Epithelial cell of esophagus (primary cell): ENCODE data around the gene CSDE1.

ENCODE experiments used
- DNase-seq: peaks from one replicate; pipeline ENCODE4 v3.0.0; 2010; ENCODE audit warnings: low read depth
- H3K4me3 ChIP-seq: 2 replicates; pipeline ENCODE4 v1.5.1; 2011; ENCODE audit warnings: mild to moderate bottlenecking, low read length, control low read depth
- TF ChIP-seq, protein P1 (sequence below): IDR thresholded peaks from 2 replicates; pipeline ENCODE4 v1.5.1; 2011; ENCODE audit warnings: low read depth, mild to moderate bottlenecking, low read length, control low read depth, inconsistent platforms; ENCODE audit not compliant: insufficient read depth; ENCODE audit errors: missing control alignments

Gene CSDE1

GRCh38 chr1:114670083-114671010, 87.4 kb downstream of the CSDE1 start:
- TF ChIP-seq, protein P1, sequence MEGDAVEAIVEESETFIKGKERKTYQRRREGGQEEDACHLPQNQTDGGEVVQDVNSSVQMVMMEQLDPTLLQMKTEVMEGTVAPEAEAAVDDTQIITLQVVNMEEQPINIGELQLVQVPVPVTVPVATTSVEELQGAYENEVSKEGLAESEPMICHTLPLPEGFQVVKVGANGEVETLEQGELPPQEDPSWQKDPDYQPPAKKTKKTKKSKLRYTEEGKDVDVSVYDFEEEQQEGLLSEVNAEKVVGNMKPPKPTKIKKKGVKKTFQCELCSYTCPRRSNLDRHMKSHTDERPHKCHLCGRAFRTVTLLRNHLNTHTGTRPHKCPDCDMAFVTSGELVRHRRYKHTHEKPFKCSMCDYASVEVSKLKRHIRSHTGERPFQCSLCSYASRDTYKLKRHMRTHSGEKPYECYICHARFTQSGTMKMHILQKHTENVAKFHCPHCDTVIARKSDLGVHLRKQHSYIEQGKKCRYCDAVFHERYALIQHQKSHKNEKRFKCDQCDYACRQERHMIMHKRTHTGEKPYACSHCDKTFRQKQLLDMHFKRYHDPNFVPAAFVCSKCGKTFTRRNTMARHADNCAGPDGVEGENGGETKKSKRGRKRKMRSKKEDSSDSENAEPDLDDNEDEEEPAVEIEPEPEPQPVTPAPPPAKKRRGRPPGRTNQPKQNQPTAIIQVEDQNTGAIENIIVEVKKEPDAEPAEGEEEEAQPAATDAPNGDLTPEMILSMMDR: no peak
- DNase-seq: peak; percentile 100

DNA sequence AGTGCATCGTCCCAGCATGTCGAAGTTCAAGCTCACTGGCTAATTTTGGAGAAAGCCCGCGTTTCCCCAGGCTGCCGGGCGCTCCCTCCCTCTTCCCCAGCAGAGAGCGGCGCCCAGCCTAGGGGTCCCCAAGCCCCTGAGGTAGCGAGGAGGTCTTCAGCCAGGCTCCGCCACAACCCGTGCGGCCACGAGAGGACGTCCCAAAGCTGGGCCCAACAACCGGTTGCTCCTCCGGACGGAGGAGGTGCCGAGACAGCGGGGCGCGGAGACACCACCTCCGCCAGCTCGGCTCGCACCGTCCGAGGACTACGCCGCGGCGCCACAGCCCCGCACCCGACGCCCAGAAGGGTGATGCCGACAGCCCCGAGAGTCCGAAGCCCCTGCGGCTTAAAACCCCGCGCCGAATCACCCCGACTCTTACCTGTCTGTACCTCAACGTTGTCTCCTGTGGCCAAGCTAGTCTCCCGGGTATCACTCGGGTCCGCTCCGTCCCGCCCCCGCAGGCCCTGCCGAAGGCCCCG, 88.2 kb downstream of the CSDE1 start, which contains the start of gene DENND2C:
TSS of gene DENND2C (minus strand) at position 488 of the 521 bp plus-strand sequence. CDS start 44,065 bp downstream, outside the sequence.
- H3K4me3 ChIP-seq: peak within 1 kb of the TSS; percentile 79
- no peak for DNase-seq
- TF ChIP-seq, protein P1: peak; percentile 3

More at GRCh38 chr1:114670083-114671010, 87.4 kb downstream of the CSDE1 start:
- H3K4me3 ChIP-seq: peak overlapping the region; percentile 79

GRCh38 chr1:114668784-114669561, 88.8 kb downstream of the CSDE1 start:
- H3K4me3 ChIP-seq: peak overlapping the region; percentile 79
- DNase-seq: peak; percentile 85
- TF ChIP-seq, protein P1: no peak

DNA sequence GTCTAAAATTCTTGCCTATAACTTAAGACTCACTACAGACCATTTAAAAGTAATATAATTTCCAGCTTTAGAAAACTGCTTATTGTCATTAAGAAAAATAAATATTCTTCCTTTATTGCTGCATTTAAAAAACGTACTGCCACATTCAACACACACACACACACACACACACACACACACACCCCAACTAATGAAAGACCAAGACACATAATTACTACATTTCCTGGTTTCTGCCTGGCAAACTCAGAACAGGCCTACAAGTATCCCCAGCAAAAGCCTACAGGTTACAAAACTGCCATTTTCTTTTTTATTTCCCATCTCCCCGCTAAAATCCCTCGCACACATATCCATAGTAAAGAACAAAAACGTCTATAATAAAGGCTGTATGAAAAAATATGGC, 89.4 kb downstream of the CSDE1 start:
- peak; percentile 30 for DNase-seq
- TF ChIP-seq, protein P1: no peak
- H3K4me3 ChIP-seq: peak overlapping the region; percentile 79

GRCh38 chr1:114666954-114667353, 90.8 kb downstream of the CSDE1 start:
- H3K4me3 ChIP-seq: no peak overlapping the region
- TF ChIP-seq, protein P1: no peak
- no peak for DNase-seq
